Activated naive CD8-positive, alpha-beta T cell (primary cell): ENCODE data around the gene HIPK2.

Source experiments
- H3K27ac Mint-ChIP-seq: one replicate; pipeline ENCODE4 v1.8.0; 2021; ENCODE audit warnings: mixed read lengths
- H3K27me3 Mint-ChIP-seq: one replicate; pipeline ENCODE4 v1.8.0; 2021; ENCODE audit warnings: mixed read lengths
- H3K36me3 Mint-ChIP-seq: one replicate; pipeline ENCODE4 v1.8.0; 2021; ENCODE audit warnings: mixed read lengths
- H3K4me1 Mint-ChIP-seq: one replicate; pipeline ENCODE4 v1.8.0; 2021; ENCODE audit warnings: low read depth, mixed read lengths
- H3K4me3 Mint-ChIP-seq: one replicate; pipeline ENCODE4 v1.8.0; 2021; ENCODE audit warnings: mild to moderate bottlenecking, mixed read lengths
- H3K9me3 Mint-ChIP-seq: one replicate; pipeline ENCODE4 v1.8.0; 2021; ENCODE audit warnings: low read depth, mixed read lengths

Gene HIPK2

GRCh38 chr7:139725858-139726484, 51.8 kb downstream of the HIPK2 start:
- Mint-ChIP-seq H3K4me3 (peak overlapping the region; percentile 8), H3K9me3 (no peaks in the 10 kb centered on the region), H3K36me3 (peaks cover 7% of the 10 kb centered on the region), H3K27me3 (no peaks in the 10 kb centered on the region), H3K4me1 (peaks cover 45% of the 10 kb centered on the region), H3K27ac (peak overlapping the region; percentile 35)

DNA sequence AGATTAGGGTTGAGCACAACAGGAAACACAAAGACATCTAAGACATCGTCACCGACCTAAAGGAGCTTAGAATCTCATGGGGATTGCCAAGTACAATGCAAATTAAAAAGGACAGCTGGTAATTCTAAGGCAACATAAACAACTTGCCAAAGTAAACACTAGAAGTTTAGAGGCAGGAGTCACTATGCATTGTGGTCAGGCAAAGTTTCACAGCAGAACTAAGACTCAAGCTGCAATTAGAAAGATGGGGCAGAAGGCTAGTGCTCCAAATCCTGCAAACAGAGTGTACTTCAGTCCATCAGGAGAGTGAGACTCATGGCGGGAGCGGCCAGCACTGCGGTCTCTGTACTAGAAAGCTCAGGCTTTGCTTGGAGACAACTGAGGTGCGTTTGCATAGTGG, 52.7 kb downstream of the HIPK2 start:
- H3K4me1 Mint-ChIP-seq, result peaks cover 41% of the 10 kb centered on the region

GRCh38 chr7:139722604-139723003, 55.2 kb downstream of the HIPK2 start:
- peaks cover 38% of the 10 kb centered on the region for H3K4me1 Mint-ChIP-seq
- no peaks in the 10 kb centered on the region for H3K27me3 Mint-ChIP-seq
- no peaks in the 10 kb centered on the region for H3K9me3 Mint-ChIP-seq
- peaks cover 3% of the 10 kb centered on the region for H3K36me3 Mint-ChIP-seq
- no peak overlapping the region for H3K4me3 Mint-ChIP-seq
- H3K27ac Mint-ChIP-seq, result no peak overlapping the region

More for the DNA sequence above, 52.7 kb downstream of the HIPK2 start:
- H3K27me3 Mint-ChIP-seq, result no peaks in the 10 kb centered on the region
- H3K36me3 Mint-ChIP-seq, result peaks cover 7% of the 10 kb centered on the region
- no peaks in the 10 kb centered on the region for H3K9me3 Mint-ChIP-seq
- H3K4me3 Mint-ChIP-seq, result no peak overlapping the region
- H3K27ac Mint-ChIP-seq, result no peak overlapping the region

DNA sequence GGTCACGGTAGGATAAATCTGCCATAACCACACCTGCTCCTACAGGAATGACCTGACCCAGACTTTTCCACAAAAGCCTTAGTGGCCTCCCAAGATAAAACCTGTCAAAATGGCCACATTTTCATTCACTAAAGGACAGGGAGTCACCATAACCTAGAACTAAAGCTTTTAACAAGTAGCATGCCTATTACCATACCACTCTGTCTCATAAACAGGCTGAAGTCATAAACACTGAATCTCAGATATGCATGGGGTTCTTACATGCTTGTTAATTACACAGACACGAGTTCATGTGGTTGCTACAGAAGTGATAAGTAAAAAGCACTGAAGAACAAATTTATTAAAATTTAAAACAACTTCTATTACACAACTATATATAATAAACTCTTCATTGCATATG, 56.0 kb downstream of the HIPK2 start:
- no peak overlapping the region for H3K27ac Mint-ChIP-seq
- no peaks in the 10 kb centered on the region for H3K27me3 Mint-ChIP-seq
- peaks cover 6% of the 10 kb centered on the region for H3K36me3 Mint-ChIP-seq
- H3K9me3 Mint-ChIP-seq, result no peaks in the 10 kb centered on the region
- H3K4me1 Mint-ChIP-seq, result peaks cover 30% of the 10 kb centered on the region
- no peak overlapping the region for H3K4me3 Mint-ChIP-seq

- Mint-ChIP-seq H3K4me3 (no peak overlapping the region), H3K27me3 (no peaks in the 10 kb centered on the region), H3K4me1 (peaks cover 26% of the 10 kb centered on the region), H3K36me3 (peaks cover 10% of the 10 kb centered on the region), H3K9me3 (no peaks in the 10 kb centered on the region), H3K27ac (no peak overlapping the region)
Observed at GRCh38 chr7:139721417-139721816, 56.4 kb downstream of the HIPK2 start.

DNA sequence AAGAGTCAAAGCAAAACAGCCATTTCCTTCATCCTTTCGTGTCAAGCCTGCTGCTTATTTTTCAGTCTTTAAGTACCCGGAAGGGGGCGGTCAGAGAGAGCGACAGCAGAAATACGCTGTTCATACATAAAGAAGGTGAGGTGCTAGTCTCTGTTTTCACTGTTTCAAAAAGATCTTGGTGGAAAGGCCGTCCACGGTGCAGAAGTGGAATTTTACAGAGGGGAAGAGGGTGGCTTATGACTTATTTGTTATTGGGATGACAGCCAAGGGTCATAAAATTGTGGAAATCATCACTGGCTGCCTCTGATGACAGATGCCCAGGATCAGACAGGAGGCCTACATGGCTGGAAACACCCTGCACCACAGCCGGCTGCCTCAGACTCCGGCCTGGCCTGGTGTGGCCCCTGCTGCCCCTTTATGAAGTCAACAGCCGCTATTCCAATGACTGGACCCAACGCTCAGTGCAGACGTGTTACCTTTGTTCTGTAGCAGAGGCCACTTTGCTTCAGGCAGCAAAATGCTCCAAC, 57.0 kb downstream of the HIPK2 start:
- Mint-ChIP-seq H3K27ac (no peak overlapping the region), H3K4me1 (peaks cover 20% of the 10 kb centered on the region), H3K4me3 (no peak overlapping the region), H3K27me3 (no peaks in the 10 kb centered on the region), H3K9me3 (no peaks in the 10 kb centered on the region), H3K36me3 (peaks cover 12% of the 10 kb centered on the region)

DNA sequence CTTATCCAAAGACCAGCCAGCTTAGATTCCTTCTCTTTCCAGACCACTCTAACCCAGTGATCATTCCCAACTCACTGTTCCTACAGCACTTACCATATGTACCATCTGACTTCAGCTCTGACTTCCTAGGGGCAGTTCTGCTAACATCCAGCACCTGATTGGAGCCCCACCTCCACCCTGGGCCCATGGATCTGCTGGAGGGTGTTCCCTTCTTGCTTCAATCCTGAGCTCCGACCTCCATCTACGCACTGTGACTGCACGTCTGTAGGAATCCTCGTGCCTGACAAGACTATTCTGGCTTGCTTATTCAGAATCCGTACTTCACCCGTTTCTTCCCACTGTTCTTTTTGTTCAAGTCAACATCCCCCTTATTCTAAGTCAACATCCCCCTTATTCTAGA, 57.6 kb downstream of the HIPK2 start:
- H3K27me3 Mint-ChIP-seq, result no peaks in the 10 kb centered on the region
- no peaks in the 10 kb centered on the region for H3K9me3 Mint-ChIP-seq
- H3K36me3 Mint-ChIP-seq, result peaks cover 18% of the 10 kb centered on the region
- no peak overlapping the region for H3K4me3 Mint-ChIP-seq
- no peak overlapping the region for H3K27ac Mint-ChIP-seq
- peaks cover 14% of the 10 kb centered on the region for H3K4me1 Mint-ChIP-seq

DNA sequence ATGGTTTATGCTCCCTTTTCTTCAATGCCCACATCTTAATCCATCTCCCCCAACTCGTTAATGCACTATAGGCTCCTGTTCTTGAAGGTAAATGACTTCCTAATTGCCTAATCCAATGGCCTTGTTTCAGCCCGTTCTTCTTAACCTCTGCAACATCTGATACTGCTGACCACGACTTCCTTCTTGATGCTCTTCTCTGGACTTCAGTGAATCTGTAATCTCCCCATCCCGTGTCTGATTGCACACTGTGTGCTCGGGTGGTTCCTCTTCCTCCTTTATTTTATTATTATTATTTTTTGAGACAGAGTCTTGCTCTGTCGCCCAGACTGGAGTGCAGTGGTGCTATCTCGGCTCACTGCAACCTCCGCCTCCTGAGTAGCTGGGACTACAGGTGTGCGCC, 58.9 kb downstream of the HIPK2 start:
- no peaks in the 10 kb centered on the region for H3K9me3 Mint-ChIP-seq
- H3K36me3 Mint-ChIP-seq, result peaks cover 21% of the 10 kb centered on the region
- H3K4me1 Mint-ChIP-seq, result peaks cover 7% of the 10 kb centered on the region
- H3K4me3 Mint-ChIP-seq, result no peak overlapping the region
- no peak overlapping the region for H3K27ac Mint-ChIP-seq
- no peaks in the 10 kb centered on the region for H3K27me3 Mint-ChIP-seq

GRCh38 chr7:139718141-139718540, 59.7 kb downstream of the HIPK2 start:
- H3K27ac Mint-ChIP-seq, result no peak overlapping the region
- peaks cover 21% of the 10 kb centered on the region for H3K36me3 Mint-ChIP-seq
- H3K9me3 Mint-ChIP-seq, result no peaks in the 10 kb centered on the region
- H3K4me1 Mint-ChIP-seq, result peaks cover 2% of the 10 kb centered on the region
- no peaks in the 10 kb centered on the region for H3K27me3 Mint-ChIP-seq
- H3K4me3 Mint-ChIP-seq, result no peak overlapping the region

- Mint-ChIP-seq H3K36me3 (peaks cover 21% of the 10 kb centered on the region), H3K4me1 (peaks cover under 1% of the 10 kb centered on the region), H3K27ac (no peak overlapping the region)
Observed at GRCh38 chr7:139716156-139716942, 61.4 kb downstream of the HIPK2 start.

GRCh38 chr7:139715194-139715815, 62.5 kb downstream of the HIPK2 start:
- Mint-ChIP-seq H3K9me3 (no peaks in the 10 kb centered on the region), H3K4me1 (peaks cover 2% of the 10 kb centered on the region), H3K36me3 (peaks cover 21% of the 10 kb centered on the region), H3K4me3 (no peak overlapping the region), H3K27me3 (no peaks in the 10 kb centered on the region), H3K27ac (no peak overlapping the region)

More at GRCh38 chr7:139716156-139716942, 61.4 kb downstream of the HIPK2 start:
- no peaks in the 10 kb centered on the region for H3K9me3 Mint-ChIP-seq
- H3K27me3 Mint-ChIP-seq, result no peaks in the 10 kb centered on the region
- H3K4me3 Mint-ChIP-seq, result no peak overlapping the region

DNA sequence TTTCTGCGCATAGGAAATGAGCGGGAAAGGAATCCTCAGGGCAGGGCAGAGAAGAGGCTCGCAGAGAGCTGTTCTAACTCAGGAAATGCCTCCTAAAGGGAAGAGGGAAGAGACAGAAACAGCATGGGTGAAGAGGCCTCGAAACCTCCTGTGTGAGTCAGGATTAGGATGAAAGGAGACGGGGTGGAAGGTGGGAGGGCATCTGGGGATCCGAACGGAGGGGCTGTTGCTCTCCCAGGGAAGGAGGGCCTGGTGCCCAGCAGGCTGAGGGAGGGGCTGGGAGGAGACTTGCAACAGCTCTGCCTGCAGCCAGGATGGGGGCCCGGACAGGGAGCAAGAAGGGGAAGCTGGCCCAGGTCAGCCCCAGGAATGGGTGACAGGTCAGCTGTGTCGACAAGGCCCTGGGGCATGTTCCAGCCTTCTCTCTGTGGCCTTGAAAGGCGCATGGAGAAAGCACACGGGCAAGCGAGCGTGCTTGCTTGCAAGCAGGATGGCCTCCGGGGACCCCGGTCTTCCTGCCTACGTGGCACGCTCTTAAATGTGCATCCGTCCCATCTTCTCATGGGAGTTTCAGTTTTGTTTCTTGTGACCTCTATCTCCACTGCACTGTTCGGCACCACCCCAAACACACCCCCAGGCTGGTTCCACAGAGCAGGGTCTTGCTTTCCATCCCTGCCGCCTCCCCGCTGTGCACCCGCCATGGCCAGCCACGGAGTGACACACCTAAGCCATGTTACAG, 63.5 kb downstream of the HIPK2 start:
- no peak overlapping the region for H3K4me3 Mint-ChIP-seq
- no peaks in the 10 kb centered on the region for H3K27me3 Mint-ChIP-seq
- no peak overlapping the region for H3K27ac Mint-ChIP-seq
- no peaks in the 10 kb centered on the region for H3K9me3 Mint-ChIP-seq
- peaks cover 5% of the 10 kb centered on the region for H3K4me1 Mint-ChIP-seq
- H3K36me3 Mint-ChIP-seq, result peaks cover 21% of the 10 kb centered on the region

GRCh38 chr7:139713526-139714162, 64.2 kb downstream of the HIPK2 start:
- Mint-ChIP-seq H3K27ac (no peak overlapping the region), H3K4me1 (peaks cover 5% of the 10 kb centered on the region), H3K4me3 (no peak overlapping the region), H3K9me3 (no peaks in the 10 kb centered on the region), H3K27me3 (no peaks in the 10 kb centered on the region), H3K36me3 (peaks cover 21% of the 10 kb centered on the region)

GRCh38 chr7:139713061-139713460, 64.7 kb downstream of the HIPK2 start:
- no peaks in the 10 kb centered on the region for H3K27me3 Mint-ChIP-seq
- peaks cover 21% of the 10 kb centered on the region for H3K36me3 Mint-ChIP-seq
- H3K9me3 Mint-ChIP-seq, result no peaks in the 10 kb centered on the region
- no peak overlapping the region for H3K4me3 Mint-ChIP-seq
- no peak overlapping the region for H3K27ac Mint-ChIP-seq
- H3K4me1 Mint-ChIP-seq, result peaks cover 5% of the 10 kb centered on the region
